ENCODE measurements around the gene ACADVL. TPM values are rescaled to one million over a fixed set of nuclear protein-coding genes. Genes with fewer than 3 reads are reported as not detected.

The ACADVL gene
- total RNA-seq, 1 experiment from 2014 or later = 558 TPM

DNA sequence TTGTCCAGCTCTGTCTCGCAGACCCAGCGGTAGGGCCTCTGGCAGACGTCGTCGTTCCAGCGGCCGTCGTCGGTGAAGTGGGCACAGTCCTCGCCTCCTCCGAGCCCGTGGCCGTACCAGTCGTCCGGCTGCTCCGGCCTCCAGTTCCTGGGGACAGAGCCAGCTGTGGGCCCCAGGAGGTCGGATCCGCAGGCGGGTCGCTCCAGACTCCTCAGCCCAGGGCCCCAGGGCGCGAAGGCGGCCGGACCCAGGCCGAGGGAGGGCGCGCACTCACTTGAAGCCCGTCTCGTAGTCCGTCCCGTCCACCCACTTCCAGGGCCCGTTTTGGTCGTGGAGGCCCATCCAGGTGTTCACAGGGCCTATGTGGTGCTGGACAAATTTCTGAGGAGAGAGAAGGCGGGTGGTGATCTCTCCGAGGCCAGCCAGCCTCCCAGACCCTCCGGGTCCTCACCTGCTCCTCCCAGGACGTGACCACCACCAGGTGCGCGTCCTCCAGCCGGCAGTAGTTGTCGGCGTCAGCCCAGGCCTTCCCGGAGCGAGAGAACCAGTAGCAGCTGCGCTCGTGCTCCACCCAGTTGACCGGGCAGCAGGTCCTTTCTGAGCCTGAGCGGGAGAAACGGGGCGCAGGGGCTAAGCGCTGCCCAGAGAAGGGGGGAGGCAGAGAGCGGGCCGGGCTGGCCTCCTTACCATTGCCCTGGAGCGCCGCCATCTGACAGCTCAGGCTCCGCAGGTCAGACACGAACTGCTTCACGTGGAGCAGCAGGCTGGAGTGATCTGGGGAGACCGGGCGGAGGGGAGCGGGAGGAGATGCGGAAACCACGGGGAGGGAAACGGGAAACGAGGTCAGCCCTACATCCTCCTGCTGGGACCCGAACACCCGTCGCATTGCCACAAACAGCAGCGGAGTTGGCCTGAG lies 45.8 kb upstream of the ACADVL start:
- ATAC-seq (no peak), DNase-seq (no peak)
- Histone ChIP-seq H4K20me1 (ENCODE audit: low read length) (no peaks in the 10 kb centered on the region), H2AFZ (ENCODE audit: low read length) (no peak overlapping the region), H3K9ac (ENCODE audit: low read length) (no peak overlapping the region), H3K4me2 (ENCODE audit: low read length) (no peak overlapping the region), H3K9me2 (replicated peaks; ENCODE audit: low read length) (no peaks in the 10 kb centered on the region), H3K27me3 (ENCODE audit: low read length) (no peaks in the 10 kb centered on the region), H3K4me1 (ENCODE audit: insufficient read depth, low read length) (no peaks in the 10 kb centered on the region), H3F3A (ENCODE audit: low read length, unreplicated experiment) (no peaks in the 10 kb centered on the region), H3K4me3 (ENCODE audit: low read length) (no peak overlapping the region), H3K9me3 (ENCODE audit: low read length) (no peaks in the 10 kb centered on the region), H3K79me2 (ENCODE audit: low read length) (no peaks in the 10 kb centered on the region), H3K27ac (ENCODE audit: low read length) (no peak overlapping the region), H3K36me3 (ENCODE audit: low read depth, low read length) (no peaks in the 10 kb centered on the region)
- TF ChIP-seq EZH2 (IDR thresholded peaks at IDR 0.05; ENCODE audit: low read length, unreplicated experiment) (no peak), EZH2phosphoT487 (IDR thresholded peaks at IDR 0.05; ENCODE audit: borderline replicate concordance, low read length) (no peak)
- TF ChIP-seq, protein P1, sequence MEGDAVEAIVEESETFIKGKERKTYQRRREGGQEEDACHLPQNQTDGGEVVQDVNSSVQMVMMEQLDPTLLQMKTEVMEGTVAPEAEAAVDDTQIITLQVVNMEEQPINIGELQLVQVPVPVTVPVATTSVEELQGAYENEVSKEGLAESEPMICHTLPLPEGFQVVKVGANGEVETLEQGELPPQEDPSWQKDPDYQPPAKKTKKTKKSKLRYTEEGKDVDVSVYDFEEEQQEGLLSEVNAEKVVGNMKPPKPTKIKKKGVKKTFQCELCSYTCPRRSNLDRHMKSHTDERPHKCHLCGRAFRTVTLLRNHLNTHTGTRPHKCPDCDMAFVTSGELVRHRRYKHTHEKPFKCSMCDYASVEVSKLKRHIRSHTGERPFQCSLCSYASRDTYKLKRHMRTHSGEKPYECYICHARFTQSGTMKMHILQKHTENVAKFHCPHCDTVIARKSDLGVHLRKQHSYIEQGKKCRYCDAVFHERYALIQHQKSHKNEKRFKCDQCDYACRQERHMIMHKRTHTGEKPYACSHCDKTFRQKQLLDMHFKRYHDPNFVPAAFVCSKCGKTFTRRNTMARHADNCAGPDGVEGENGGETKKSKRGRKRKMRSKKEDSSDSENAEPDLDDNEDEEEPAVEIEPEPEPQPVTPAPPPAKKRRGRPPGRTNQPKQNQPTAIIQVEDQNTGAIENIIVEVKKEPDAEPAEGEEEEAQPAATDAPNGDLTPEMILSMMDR (conservative IDR thresholded peaks at IDR 0.05; ENCODE audit: low read depth, low read length) = no peak
- POLR2A ChIA-PET (ENCODE audit: unreplicated experiment) = no interaction called here
- BruUV-seq (replicated peaks) = no TSS peak
- intact Hi-C loops (cut with micrococcal nuclease) = no loop called here
- CTCF ChIA-PET = no interaction called here

DNA sequence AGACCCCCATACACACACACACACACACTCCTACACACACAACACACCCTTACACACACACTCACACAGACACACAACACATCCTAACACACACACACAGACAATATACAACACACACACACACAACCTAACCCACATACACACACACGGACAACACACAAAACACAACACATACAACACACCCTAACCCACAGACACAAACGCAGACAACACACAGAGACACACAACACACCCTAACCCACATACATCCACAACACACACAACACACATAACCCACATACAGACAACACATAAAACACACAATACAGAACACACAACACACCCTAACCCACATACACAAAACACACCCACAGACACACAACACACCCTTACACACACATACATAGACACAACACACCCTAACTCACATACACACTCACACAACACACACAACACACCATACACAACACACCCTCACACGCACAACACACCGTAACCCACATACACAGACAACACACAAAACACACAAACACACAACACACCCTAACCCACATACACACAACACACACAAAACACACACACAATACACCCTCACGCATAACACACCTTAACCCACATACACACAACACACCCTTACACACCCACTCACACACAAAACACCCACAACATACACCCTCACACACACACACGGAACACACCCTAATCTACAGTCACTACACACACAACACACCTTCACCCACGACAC lies 45.0 kb upstream of the ACADVL start:
- no peak for DNase-seq
- Histone ChIP-seq H3K4me3 (ENCODE audit: low read length) (no peak overlapping the region), H3K9me3 (ENCODE audit: low read length) (no peaks in the 10 kb centered on the region), H3K36me3 (ENCODE audit: low read depth, low read length) (no peaks in the 10 kb centered on the region), H4K20me1 (ENCODE audit: low read length) (no peaks in the 10 kb centered on the region), H3K27me3 (ENCODE audit: low read length) (no peaks in the 10 kb centered on the region), H3K9me2 (replicated peaks; ENCODE audit: low read length) (no peaks in the 10 kb centered on the region), H2AFZ (ENCODE audit: low read length) (no peak overlapping the region), H3K27ac (ENCODE audit: low read length) (no peak overlapping the region), H3K9ac (ENCODE audit: low read length) (no peak overlapping the region), H3F3A (ENCODE audit: low read length, unreplicated experiment) (no peaks in the 10 kb centered on the region), H3K4me2 (ENCODE audit: low read length) (no peak overlapping the region), H3K4me1 (ENCODE audit: insufficient read depth, low read length) (no peaks in the 10 kb centered on the region), H3K79me2 (ENCODE audit: low read length) (no peaks in the 10 kb centered on the region)
- POLR2A ChIA-PET (ENCODE audit: unreplicated experiment) = no interaction called here
- CTCF ChIA-PET = no interaction called here
- no peak for ATAC-seq
- no TSS peak for BruUV-seq (replicated peaks)
- intact Hi-C loops (cut with micrococcal nuclease) = no loop called here
- TF ChIP-seq EZH2phosphoT487 (IDR thresholded peaks at IDR 0.05; ENCODE audit: borderline replicate concordance, low read length) (no peak), EZH2 (IDR thresholded peaks at IDR 0.05; ENCODE audit: low read length, unreplicated experiment) (no peak)
- TF ChIP-seq, protein P1 (conservative IDR thresholded peaks at IDR 0.05; ENCODE audit: low read depth, low read length) = no peak

DNA sequence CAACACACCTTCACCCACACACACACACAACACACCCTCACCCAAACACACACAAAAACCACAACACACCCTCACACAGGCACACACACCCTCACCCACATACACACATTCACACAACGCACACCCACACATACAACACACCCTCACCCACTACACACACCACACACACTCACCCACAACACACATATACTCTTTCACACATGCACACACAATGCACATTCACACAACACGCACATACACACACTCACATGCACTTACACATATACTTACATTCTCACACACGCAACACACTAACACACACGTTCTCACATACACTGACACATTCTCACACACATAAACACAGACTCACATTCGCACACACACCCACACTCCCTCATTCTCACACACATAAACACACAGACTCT lies 44.4 kb upstream of the ACADVL start:
- Histone ChIP-seq H4K20me1 (ENCODE audit: low read length) (no peaks in the 10 kb centered on the region), H3K36me3 (ENCODE audit: low read depth, low read length) (no peaks in the 10 kb centered on the region), H3K27ac (ENCODE audit: low read length) (no peak overlapping the region), H3K4me1 (ENCODE audit: insufficient read depth, low read length) (no peaks in the 10 kb centered on the region), H3F3A (ENCODE audit: low read length, unreplicated experiment) (no peaks in the 10 kb centered on the region), H3K9me2 (replicated peaks; ENCODE audit: low read length) (no peaks in the 10 kb centered on the region), H3K4me2 (ENCODE audit: low read length) (no peak overlapping the region), H3K9ac (ENCODE audit: low read length) (no peak overlapping the region), H3K79me2 (ENCODE audit: low read length) (no peaks in the 10 kb centered on the region), H2AFZ (ENCODE audit: low read length) (no peak overlapping the region), H3K4me3 (ENCODE audit: low read length) (no peak overlapping the region), H3K27me3 (ENCODE audit: low read length) (no peaks in the 10 kb centered on the region), H3K9me3 (ENCODE audit: low read length) (no peaks in the 10 kb centered on the region)
- TF ChIP-seq EZH2 (IDR thresholded peaks at IDR 0.05; ENCODE audit: low read length, unreplicated experiment) (no peak), EZH2phosphoT487 (IDR thresholded peaks at IDR 0.05; ENCODE audit: borderline replicate concordance, low read length) (no peak)
- TF ChIP-seq, protein P1 (conservative IDR thresholded peaks at IDR 0.05; ENCODE audit: low read depth, low read length) = no peak
- intact Hi-C loops (cut with micrococcal nuclease) = no loop called here
- POLR2A ChIA-PET (ENCODE audit: unreplicated experiment) = no interaction called here
- DNase-seq = no peak
- ATAC-seq = no peak
- no TSS peak for BruUV-seq (replicated peaks)
- CTCF ChIA-PET = no interaction called here

Data from PC-3 (cell line).